ENCODE measurements around the gene MEIKIN. TPM values are rescaled to one million over a fixed set of nuclear protein-coding genes. Genes with fewer than 3 reads are reported as not detected.
"Not testable (repeated sequence)": the region's sequence is repeated elsewhere in the genome, so short reads cannot be mapped to it uniquely, and the experiment has no call there.

MEIKIN gene
- total RNA-seq, 1 experiment from 2014 or later = not detected

- no peak for TF ChIP-seq CTCF (IDR thresholded peaks at IDR 0.05; ENCODE audit: insufficient read depth in 1 of 2, low read depth in 1 of 2, low read length in 1 of 2, severe bottlenecking in 1 of 2, unreplicated experiment in 1 of 2)
- no peaks in the 10 kb centered on the region for H3K4me1 ChIP-seq
- no peak for DNase-seq
- no peaks in the 10 kb centered on the region for H3K36me3 Mint-ChIP-seq (ENCODE audit: insufficient read depth, unreplicated experiment)
- no TSS peak for BruUV-seq (replicated peaks)
- POLR2A ChIA-PET = no interaction called here
- H3K4me1 Mint-ChIP-seq (ENCODE audit: low read depth, unreplicated experiment) = no peaks in the 10 kb centered on the region
- H3K4me3 ChIP-seq (ENCODE audit: low read depth, low read length) = no peak overlapping the region
- no peak overlapping the region for H3K27ac Mint-ChIP-seq (ENCODE audit: unreplicated experiment)
- H3K36me3 ChIP-seq (ENCODE audit: control insufficient read depth, insufficient read depth, low read length) = no peaks in the 10 kb centered on the region
- no peaks in the 10 kb centered on the region for H3K27me3 ChIP-seq (replicated peaks; ENCODE audit: control insufficient read depth, insufficient read depth, low read length)
- CTCF ChIA-PET = no interaction called here
- no peak overlapping the region for H3K4me3 Mint-ChIP-seq (ENCODE audit: unreplicated experiment)
- peaks cover 26% of the 10 kb centered on the region for H3K27me3 Mint-ChIP-seq (ENCODE audit: insufficient read depth, unreplicated experiment)
- H3K9me3 Mint-ChIP-seq (ENCODE audit: unreplicated experiment) = no peaks in the 10 kb centered on the region
- intact Hi-C loops (cut with micrococcal nuclease; ENCODE audit: unreplicated experiment) = no loop called here
- H3K9me3 ChIP-seq = no peaks in the 10 kb centered on the region
Measured at GRCh38 chr5:131906668-131907067, 38.8 kb downstream of the MEIKIN start.

- H3K9me3 Mint-ChIP-seq (ENCODE audit: unreplicated experiment); H3K4me1 Mint-ChIP-seq (ENCODE audit: low read depth, unreplicated experiment); H3K4me3 Mint-ChIP-seq (ENCODE audit: unreplicated experiment); intact Hi-C loops (cut with micrococcal nuclease; ENCODE audit: unreplicated experiment); BruUV-seq (replicated peaks); H3K4me3 ChIP-seq (ENCODE audit: low read depth, low read length); DNase-seq; H3K27me3 ChIP-seq (replicated peaks; ENCODE audit: control insufficient read depth, insufficient read depth, low read length); POLR2A ChIA-PET; H3K36me3 ChIP-seq (ENCODE audit: control insufficient read depth, insufficient read depth, low read length); H3K27ac Mint-ChIP-seq (ENCODE audit: unreplicated experiment); H3K4me1 ChIP-seq; H3K36me3 Mint-ChIP-seq (ENCODE audit: insufficient read depth, unreplicated experiment); CTCF ChIA-PET: not testable (repeated sequence)
- peaks cover 18% of the 10 kb centered on the region for H3K27me3 Mint-ChIP-seq (ENCODE audit: insufficient read depth, unreplicated experiment)
- peaks cover 10% of the 10 kb centered on the region for H3K9me3 ChIP-seq
Measured at GRCh38 chr5:131902266-131902665, 43.2 kb downstream of the MEIKIN start.

DNA sequence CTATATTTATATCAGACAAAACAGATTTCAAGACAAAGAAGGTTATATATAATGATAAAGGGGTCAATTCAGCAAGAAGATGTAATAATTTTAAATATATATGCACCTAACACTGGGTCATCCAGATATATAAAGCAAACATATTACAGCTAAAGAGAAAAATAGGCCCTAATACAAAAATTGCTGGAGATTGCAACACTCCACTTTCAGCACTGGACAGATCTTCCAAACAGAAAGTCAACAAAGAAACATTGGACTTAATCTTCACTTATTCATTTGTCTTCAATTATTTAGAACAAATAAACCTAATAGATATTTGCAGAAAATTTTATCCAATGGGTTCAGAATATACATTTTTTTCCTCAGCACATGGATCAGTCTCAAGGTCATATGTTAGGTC lies 45.8 kb downstream of the MEIKIN start:
- Mint-ChIP-seq H3K27ac (ENCODE audit: unreplicated experiment) (no peak overlapping the region), H3K36me3 (ENCODE audit: insufficient read depth, unreplicated experiment) (no peaks in the 10 kb centered on the region), H3K27me3 (ENCODE audit: insufficient read depth, unreplicated experiment) (peaks cover 6% of the 10 kb centered on the region), H3K9me3 (ENCODE audit: unreplicated experiment) (peaks cover 12% of the 10 kb centered on the region), H3K4me3 (ENCODE audit: unreplicated experiment) (no peak overlapping the region), H3K4me1 (ENCODE audit: low read depth, unreplicated experiment) (no peaks in the 10 kb centered on the region)
- TF ChIP-seq CTCF (IDR thresholded peaks at IDR 0.05; ENCODE audit: insufficient read depth in 1 of 2, low read depth in 1 of 2, low read length in 1 of 2, severe bottlenecking in 1 of 2, unreplicated experiment in 1 of 2) = no peak
- H3K9me3 ChIP-seq = peaks cover 10% of the 10 kb centered on the region
- no peaks in the 10 kb centered on the region for H3K36me3 ChIP-seq (ENCODE audit: control insufficient read depth, insufficient read depth, low read length)
- CTCF ChIA-PET = no interaction called here
- intact Hi-C loops (cut with micrococcal nuclease; ENCODE audit: unreplicated experiment) = no loop called here
- no peak overlapping the region for H3K4me3 ChIP-seq (ENCODE audit: low read depth, low read length)
- no peaks in the 10 kb centered on the region for H3K4me1 ChIP-seq
- POLR2A ChIA-PET = interaction anchor here (0.7 kb wide), 1 partner anchor 361 kb away, joined by 5 read pairs; no protein-coding TSS in a partner anchor
- no peak for DNase-seq
- BruUV-seq (replicated peaks) = no TSS peak
- H3K27me3 ChIP-seq (replicated peaks; ENCODE audit: control insufficient read depth, insufficient read depth, low read length) = no peaks in the 10 kb centered on the region

- Histone ChIP-seq H3K9me3 (no peaks in the 10 kb centered on the region), H3K4me3 (ENCODE audit: low read depth, low read length) (no peak overlapping the region), H3K36me3 (ENCODE audit: control insufficient read depth, insufficient read depth, low read length) (no peaks in the 10 kb centered on the region), H3K27me3 (replicated peaks; ENCODE audit: control insufficient read depth, insufficient read depth, low read length) (no peaks in the 10 kb centered on the region; the same call in 1 of the 2 replicates), H3K4me1 (no peaks in the 10 kb centered on the region)
- Mint-ChIP-seq H3K36me3 (ENCODE audit: insufficient read depth, unreplicated experiment) (no peaks in the 10 kb centered on the region), H3K4me3 (ENCODE audit: unreplicated experiment) (no peak overlapping the region), H3K27ac (ENCODE audit: unreplicated experiment) (no peak overlapping the region), H3K27me3 (ENCODE audit: insufficient read depth, unreplicated experiment) (peaks cover 4% of the 10 kb centered on the region), H3K4me1 (ENCODE audit: low read depth, unreplicated experiment) (no peaks in the 10 kb centered on the region), H3K9me3 (ENCODE audit: unreplicated experiment) (no peaks in the 10 kb centered on the region)
- intact Hi-C loops (cut with micrococcal nuclease; ENCODE audit: unreplicated experiment) = no loop called here
- CTCF ChIA-PET = no interaction called here
- no peak for DNase-seq
- BruUV-seq (replicated peaks) = no TSS peak
- no peak for TF ChIP-seq CTCF (IDR thresholded peaks at IDR 0.05; ENCODE audit: insufficient read depth in 1 of 2, low read depth in 1 of 2, low read length in 1 of 2, severe bottlenecking in 1 of 2, unreplicated experiment in 1 of 2)
- POLR2A ChIA-PET = no interaction called here
Measured at GRCh38 chr5:131883984-131884383, 61.5 kb downstream of the MEIKIN start.

All from Caco-2 (cell line).